H1 (cell line): ENCODE measurements around the gene SERPINB2. TPM values are rescaled to one million over a fixed set of nuclear protein-coding genes. Genes with fewer than 3 reads are reported as not detected.

ENCODE experiments used
- CTCF ChIA-PET: fragments of 300-600 bp; sonication (Branson Sonifier 250); formaldehyde crosslinking; loops from one replicate; lab custom pipeline; 2021; ENCODE audit not compliant: partially characterized antibody; lab: Charles Lee
- POLR2A ChIA-PET: fragments of 300-600 bp; sonication (Branson Sonifier 250); formaldehyde crosslinking; loops from one replicate; lab custom pipeline; 2021; ENCODE audit warnings: inconsistent platforms; ENCODE audit not compliant: partially characterized antibody; lab: Charles Lee
- DNase-seq, 2 experiments: peaks; one replicate each; pipeline versions ENCODE4 v3.0.0 to v3.0.0-alpha.2; 2010 to 2022; ENCODE audit warnings: low spot score in 2 of 2, low read depth in 1 of 2, mixed read lengths in 1 of 2
- FAIRE-seq: peaks from 2 replicates; lab custom pipeline; 2011; peaks lifted over from hg19 to GRCh38; lab: Jason Lieb, UNC
- H2AFZ ChIP-seq: 2 replicates; pipeline ENCODE4 v1.8.1; 2012; ENCODE audit warnings: low read length, inconsistent platforms
- H2AK5ac ChIP-seq: 2 replicates; pipeline ENCODE4 v1.6.1; 2013; ENCODE audit warnings: low read depth, low read length
- H2BK120ac ChIP-seq: replicated peaks from 2 replicates; pipeline ENCODE3; 2013; ENCODE audit warnings: low read depth, low read length, inconsistent platforms
- H2BK12ac ChIP-seq: 2 replicates; pipeline ENCODE4 v1.6.1; 2013; ENCODE audit warnings: low read depth, low read length
- H2BK15ac ChIP-seq: 2 replicates; pipeline ENCODE4 v1.6.1; 2013; ENCODE audit warnings: low read length
- H2BK20ac ChIP-seq: 2 replicates; pipeline ENCODE4 v1.6.1; 2013; ENCODE audit warnings: low read length
- H2BK5ac ChIP-seq: 2 replicates; pipeline ENCODE4 v1.6.1; 2013; ENCODE audit warnings: low read depth, low read length
- H3K14ac ChIP-seq: 2 replicates; pipeline ENCODE4 v1.6.1; 2013; ENCODE audit warnings: inconsistent platforms; ENCODE audit not compliant: insufficient read length
- H3K18ac ChIP-seq: 2 replicates; pipeline ENCODE4 v1.6.1; 2013; ENCODE audit warnings: low read length; ENCODE audit errors: extremely low read depth
- H3K23ac ChIP-seq: 2 replicates; pipeline ENCODE4 v1.6.1; 2013; ENCODE audit warnings: inconsistent platforms; ENCODE audit not compliant: insufficient read length
- H3K23me2 ChIP-seq: 2 replicates; pipeline ENCODE4 v1.6.1; 2013; ENCODE audit warnings: low read depth, low read length
- H3K27ac ChIP-seq: 2 replicates; pipeline ENCODE4 v1.6.1; 2011; ENCODE audit warnings: low read depth, low read length, inconsistent platforms
- H3K27me3 ChIP-seq, 4 experiments: replicated peaks in 1 of 4; 1 replicate in 1 of 4; 2 replicates in 3 of 4; pipeline versions ENCODE4 v1.6.1 to v1.8.1; 2011 to 2013; ENCODE audit warnings: low read length in 3 of 4, mild to moderate bottlenecking in 3 of 4, inconsistent platforms in 2 of 4, mixed read lengths in 2 of 4, moderate library complexity in 1 of 4; ENCODE audit not compliant: control insufficient read depth in 3 of 4, insufficient read depth in 3 of 4; ENCODE audit errors: extremely low read depth in 1 of 4
- H3K36me3 ChIP-seq, 4 experiments: 2 replicates each; pipeline versions ENCODE4 v1.6.1 to v1.8.1; 2011 to 2013; ENCODE audit warnings: mild to moderate bottlenecking in 4 of 4, low read length in 3 of 4, moderate library complexity in 2 of 4, control low read depth in 1 of 4, inconsistent platforms in 1 of 4; ENCODE audit not compliant: insufficient read depth in 4 of 4, control insufficient read depth in 2 of 4
- H3K4ac ChIP-seq: replicated peaks from 2 replicates; pipeline ENCODE3; 2013; ENCODE audit warnings: low read length, low read depth, mixed read lengths, inconsistent platforms; ENCODE audit not compliant: insufficient read length
- H3K4me1 ChIP-seq, 4 experiments: replicated peaks in 1 of 4; 1 replicate in 1 of 4; 2 replicates in 3 of 4; pipeline versions ENCODE4 v1.6.1 to v1.8.1; 2011 to 2013; ENCODE audit warnings: low read length in 3 of 4, inconsistent platforms in 2 of 4, mixed read lengths in 1 of 4; ENCODE audit not compliant: insufficient read depth in 4 of 4, control insufficient read depth in 3 of 4
- H3K4me2 ChIP-seq, 2 experiments: 2 replicates each; pipeline versions ENCODE4 v1.6.1 to v1.8.1; 2011 to 2013; ENCODE audit warnings: low read depth in 2 of 2, low read length in 2 of 2, control low read depth in 1 of 2, inconsistent platforms in 1 of 2, mild to moderate bottlenecking in 1 of 2; ENCODE audit not compliant: insufficient read depth in 1 of 2
- H3K4me3 ChIP-seq, 4 experiments: fragments of 200-600, 300-600 bp in 1 of 4; sonication (generic), shearing (Covaris generic), sonication (Bioruptor Twin) in 1 of 4; 2 replicates each; pipeline versions ENCODE4 v1.5.1 to v1.8.1; 2011 to 2016; ENCODE audit warnings: low read length in 4 of 4, low read depth in 3 of 4, control low read depth in 2 of 4, inconsistent platforms in 2 of 4, mild to moderate bottlenecking in 2 of 4, mixed read lengths in 1 of 4, moderate library complexity in 1 of 4; ENCODE audit not compliant: insufficient read depth in 2 of 4; ENCODE audit errors: extremely low read depth in 1 of 4
- H3K56ac ChIP-seq: replicated peaks from 2 replicates; pipeline ENCODE3; 2013; ENCODE audit warnings: low read depth, mild to moderate bottlenecking, mixed read lengths, low read length, inconsistent platforms; ENCODE audit not compliant: insufficient read length
- H3K79me1 ChIP-seq: 2 replicates; pipeline ENCODE4 v1.6.1; 2013; ENCODE audit warnings: low read depth, low read length, control low read depth
- H3K79me2 ChIP-seq, 2 experiments: 2 replicates each; pipeline versions ENCODE4 v1.6.1 to v1.8.1; 2012 to 2013; ENCODE audit warnings: low read length in 2 of 2, mild to moderate bottlenecking in 2 of 2, inconsistent platforms in 1 of 2; ENCODE audit not compliant: insufficient read depth in 2 of 2, control insufficient read depth in 1 of 2
- H3K9ac ChIP-seq, 4 experiments: replicated peaks in 1 of 4; 1 replicate in 1 of 4; 2 replicates in 3 of 4; pipeline versions ENCODE4 v1.6.1 to v1.8.1; 2011 to 2013; ENCODE audit warnings: low read depth in 3 of 4, low read length in 3 of 4, control low read depth in 2 of 4, mild to moderate bottlenecking in 2 of 4, moderate library complexity in 2 of 4, inconsistent platforms in 1 of 4; ENCODE audit errors: extremely low read depth in 1 of 4
- H3K9me3 ChIP-seq, 2 experiments: 2 replicates each; pipeline versions ENCODE4 v1.6.1 to v1.8.1; 2012 to 2013; ENCODE audit warnings: mild to moderate bottlenecking in 2 of 2, moderate library complexity in 2 of 2, control low read depth in 1 of 2, inconsistent platforms in 1 of 2, low read depth in 1 of 2, low read length in 1 of 2, mixed read lengths in 1 of 2; ENCODE audit not compliant: insufficient read depth in 2 of 2
- H4K20me1 ChIP-seq, 2 experiments: replicated peaks in 1 of 2; 2 replicates each; pipeline versions ENCODE3 to v1.8.1; 2011 to 2013; ENCODE audit warnings: inconsistent platforms in 2 of 2, low read length in 2 of 2, mild to moderate bottlenecking in 1 of 2; ENCODE audit not compliant: insufficient read depth in 2 of 2, control insufficient read depth in 1 of 2
- H4K5ac ChIP-seq: 2 replicates; pipeline ENCODE4 v1.6.1; 2013; ENCODE audit warnings: low read length, low read depth, mixed read lengths, inconsistent platforms; ENCODE audit not compliant: insufficient read length
- H4K8ac ChIP-seq: 2 replicates; pipeline ENCODE4 v1.8.0; 2013; ENCODE audit warnings: mild to moderate bottlenecking, moderate library complexity, low read length, inconsistent platforms; ENCODE audit not compliant: insufficient read depth; ENCODE audit errors: extremely low read depth
- H4K91ac ChIP-seq: replicated peaks from 2 replicates; pipeline ENCODE3; 2013; ENCODE audit warnings: low read length, mixed read lengths, inconsistent platforms; ENCODE audit not compliant: insufficient read length
- GTF2F1 ChIP-seq: IDR thresholded peaks from 2 replicates; pipeline ENCODE4 v1.6.1; 2012; ENCODE audit warnings: low read depth, low read length, improper control_type of control experiment, borderline replicate concordance
- ZNF274 ChIP-seq: IDR thresholded peaks from 2 replicates; pipeline ENCODE4 v1.7.0; 2012; ENCODE audit warnings: low read length, borderline replicate concordance; ENCODE audit errors: extremely low read depth
- WGBS, 2 experiments: shearing (Covaris generic) in 1 of 2; methylation state at CpG; one replicate each; pipeline versions ENCODE4 v1.1.6 to v1.1.7; 2013 to 2015; ENCODE audit warnings: low lambda C conversion rate in 2 of 2, mixed read lengths in 2 of 2, inconsistent platforms in 1 of 2, low coverage in 1 of 2, missing lambda C conversion rate in 1 of 2; ENCODE audit not compliant: insufficient replicate concordance in 2 of 2, insufficient coverage in 1 of 2, insufficient read length in 1 of 2; ENCODE audit errors: extremely low coverage in 1 of 2, missing lambda C conversion rate in 1 of 2; 5-methylcytosine and 5-hydroxymethylcytosine counted together
- polyA plus RNA-seq, 7 experiments: library from polyadenylated mRNA; depleted of rRNA in 3 of 7; stranded (reverse) in 5 of 7; unstranded in 2 of 7; fragments of >200 nt in 5 of 7; fragments of 200-250 nt in 2 of 7; gene quantifications; 1 replicate in 5 of 7; 2 replicates in 1 of 7; 4 replicates in 1 of 7; pipeline versions ENCODE4 v1.2.1 to v1.2.3, GENCODE V29; 2011 to 2013; ENCODE audit warnings: missing spikeins in 2 of 7, mixed read lengths in 2 of 7
- total RNA-seq: library from RNA; stranded (reverse); fragmentation: NEBNext Ultra II Directional; extraction: Animal tissue kit (Norgen Biotek cat#: 25700); gene quantifications from 2 replicates; pipeline ENCODE4 v1.2.1, GENCODE V29; 2021

The SERPINB2 gene
- total and polyA plus RNA-seq, 2 of the 8 experiments (the other 6 are each of a cell fraction or from before 2014, with no cell fraction given): not detected

DNA sequence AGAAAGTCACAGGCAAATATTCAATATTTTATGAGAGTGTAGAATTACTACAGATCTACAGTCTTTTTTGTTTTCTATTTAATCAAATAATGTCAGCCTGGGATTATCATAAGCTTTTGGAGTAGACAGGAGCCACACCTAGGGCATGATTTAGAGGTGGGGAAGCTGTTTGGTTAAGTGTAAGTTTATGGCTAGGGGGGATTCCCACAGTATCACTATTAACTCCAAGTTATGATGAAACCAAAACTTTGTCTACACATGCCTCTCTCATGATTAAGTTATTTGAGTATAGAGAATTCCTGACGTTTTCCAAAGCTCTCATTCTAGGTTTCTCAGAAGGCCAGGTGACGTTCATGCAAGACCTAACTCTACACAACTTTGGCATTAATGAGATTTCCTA, 22.4 kb downstream of the SERPINB2 start:
- CTCF ChIA-PET: interaction anchor here (0.8 to 0.9 kb wide), 2 partner anchors 23 to 34 kb away, joined by 3 read pairs; no protein-coding TSS in a partner anchor
- Histone ChIP-seq H3K18ac (no peak overlapping the region), H3K14ac (no peak overlapping the region), H3K9ac (no peak overlapping the region), H3K4me1 (peaks cover 0 to 2% (median 0%) of the 10 kb centered on the region in 4 experiments; a peak in 1 of 7 replicates), H3K27ac (no peak overlapping the region), H3K36me3 (no peaks in the 10 kb centered on the region), H3K23ac (no peak overlapping the region), H3K4me2 (no peak overlapping the region), H4K20me1 (no peaks in the 10 kb centered on the region), H2BK5ac (no peak overlapping the region), H3K79me2 (no peaks in the 10 kb centered on the region), H2BK12ac (no peak overlapping the region), H2BK15ac (no peak overlapping the region), H2BK120ac (no peak overlapping the region), H2AK5ac (no peak overlapping the region), H3K56ac (no peak overlapping the region), H2BK20ac (no peak overlapping the region), H3K4ac (no peak overlapping the region), H3K27me3 (no peaks in the 10 kb centered on the region), H4K5ac (no peak overlapping the region), H3K23me2 (no peaks in the 10 kb centered on the region), H3K79me1 (no peaks in the 10 kb centered on the region), H2AFZ (no peak overlapping the region), H4K91ac (no peak overlapping the region), H3K4me3 (no peak overlapping the region), H3K9me3 (peaks cover 0 to 7% of the 10 kb centered on the region in 2 experiments; a peak in 1 of 4 replicates), H4K8ac (no peak overlapping the region)
- POLR2A ChIA-PET: no interaction called here
- no peak for FAIRE-seq
- TF ChIP-seq ZNF274 (no peak), GTF2F1 (no peak)
- 91% methylated on average over 2 of the region's 2 CpGs; no CpG with 5 or more reads in 1 of the 2 experiments for WGBS, 2 experiments
- DNase-seq: no peak
